Stimulated activated CD8-positive, alpha-beta memory T cell treated with anti-CD3 and anti-CD28 coated beads, Interleukin-15, amount 100 ng/mL, for 48 hours (primary cell): Measurements from ENCODE around the gene EIF5AL1.
"Not testable (repeated sequence)": the region's sequence is repeated elsewhere in the genome, so short reads cannot be mapped to it uniquely, and the experiment has no call there.

Experiments used
- DNase-seq, 2 donors: peaks; one replicate each; pipeline ENCODE4 v3.0.0-alpha.2; 2020; ENCODE audit warnings: low read depth in 2 of 2

Gene EIF5AL1

DNA sequence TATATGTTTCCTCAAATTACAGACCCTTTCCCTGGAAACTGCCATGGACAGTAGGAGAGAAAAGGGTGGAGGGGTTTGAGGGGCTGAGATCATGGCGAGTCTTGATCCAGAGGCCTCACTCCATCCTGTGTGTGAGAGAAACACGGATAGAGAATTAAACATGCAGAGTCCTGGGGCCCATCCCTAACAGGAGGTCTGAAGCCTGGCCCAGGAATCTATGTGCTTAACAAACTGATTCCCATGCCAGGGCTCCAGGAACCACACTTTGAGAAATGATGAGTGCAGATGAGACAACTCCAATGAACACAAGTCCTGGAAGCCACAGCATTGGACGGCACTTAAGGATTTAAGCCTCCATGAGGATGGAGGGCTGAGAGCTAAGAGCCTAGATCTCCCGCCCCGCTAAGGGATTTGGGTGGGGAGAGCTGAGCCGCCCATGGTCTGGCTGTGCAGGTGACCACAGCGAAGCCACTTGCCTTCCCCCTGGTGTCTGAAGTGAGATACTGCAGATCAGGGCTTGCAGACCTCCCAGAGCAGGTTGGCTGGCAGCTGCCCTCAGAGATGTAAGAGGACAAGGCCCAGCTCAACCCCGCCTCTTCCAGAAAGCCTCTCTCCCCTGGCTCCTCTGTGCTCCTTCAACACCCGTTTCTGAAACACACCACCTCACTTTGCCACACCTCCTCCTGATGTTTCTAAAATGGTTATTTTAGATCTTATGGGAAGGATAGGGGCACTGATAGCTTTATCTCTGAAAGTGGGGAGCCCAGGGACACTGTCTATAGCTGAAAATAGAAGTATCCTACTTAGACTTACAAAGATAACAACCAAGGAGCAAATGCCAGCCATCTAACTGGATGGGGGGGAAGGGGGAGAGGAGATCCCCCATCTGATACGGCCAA lies 24.8 kb upstream of the EIF5AL1 start:
- peak in 1 of 2 donors; percentile 13 for DNase-seq

DNA sequence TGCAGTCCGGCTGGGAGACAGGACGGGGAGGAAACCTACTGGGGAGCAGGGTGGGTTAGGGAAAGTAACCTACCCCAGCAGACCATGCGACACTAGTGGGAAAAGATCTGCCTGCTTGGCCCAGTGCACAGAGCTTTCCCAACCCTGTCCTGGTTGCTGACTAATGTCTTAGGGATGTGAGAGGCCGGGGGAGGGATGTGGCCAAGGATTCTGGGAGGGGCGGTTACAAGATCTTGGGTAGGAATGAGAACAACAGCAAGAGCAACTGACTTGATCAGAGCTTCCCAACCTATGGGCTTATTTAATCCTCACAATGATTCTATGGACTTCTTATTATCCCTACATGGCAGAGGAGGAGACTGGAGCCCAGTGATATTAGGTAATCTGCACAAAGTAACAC lies 24.0 kb upstream of the EIF5AL1 start:
- no peak for DNase-seq

DNA sequence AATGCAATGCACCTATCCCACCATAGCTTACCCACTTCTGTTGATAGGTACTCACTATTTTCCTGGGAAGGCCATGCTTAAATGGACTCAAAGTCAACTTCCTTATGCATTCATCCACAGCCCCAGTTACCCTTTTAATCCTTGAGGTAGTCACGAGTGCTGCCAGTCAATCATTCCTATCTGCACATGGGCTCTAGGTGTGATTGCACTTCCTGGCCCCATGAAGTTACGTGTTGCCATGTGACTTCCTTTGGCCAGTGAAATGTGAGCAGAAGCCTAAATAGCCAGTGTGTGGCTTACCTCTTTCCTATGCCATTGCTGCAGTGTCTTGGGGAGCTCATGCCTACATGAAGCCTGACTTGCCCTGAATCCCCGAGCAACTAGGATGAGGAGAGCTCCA lies 23.5 kb upstream of the EIF5AL1 start:
- no peak for DNase-seq

DNA sequence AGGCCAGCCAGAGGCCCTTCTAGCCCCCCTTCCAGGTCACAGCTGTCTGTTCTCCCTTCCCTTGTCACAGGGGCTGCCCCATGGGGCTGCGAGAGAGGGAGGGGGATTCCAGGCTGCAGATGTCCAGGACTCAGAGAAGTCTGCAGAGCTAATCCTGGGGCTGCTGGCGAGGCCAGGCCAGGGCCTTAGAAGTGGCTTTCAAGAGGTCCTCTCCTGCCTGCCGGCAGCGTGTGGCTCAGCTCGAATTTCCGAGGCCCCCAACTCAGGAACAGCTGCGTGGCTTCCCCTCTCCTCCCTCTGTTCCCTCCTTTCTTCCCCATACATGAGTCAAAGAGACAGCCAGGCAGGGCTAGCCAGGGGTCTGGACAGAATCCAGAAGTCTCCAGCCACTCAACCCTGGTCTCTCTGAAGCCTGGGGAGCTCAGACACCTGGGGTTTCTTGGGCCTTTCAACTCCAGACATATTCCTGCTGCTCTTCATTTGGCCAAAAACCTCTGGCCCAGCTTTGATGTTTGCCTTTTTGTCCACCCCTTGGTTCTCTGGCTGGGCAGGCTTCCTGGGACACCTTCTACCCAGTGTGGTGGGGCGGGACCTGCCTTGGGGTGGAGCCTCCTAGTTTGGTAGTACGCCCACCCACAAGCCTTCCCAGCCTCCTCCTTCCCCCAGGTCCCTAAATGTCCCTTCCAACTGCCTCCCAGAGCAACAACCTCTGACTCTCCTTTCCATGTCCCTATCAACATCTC lies 21.8 kb upstream of the EIF5AL1 start:
- DNase-seq = no peak

DNA sequence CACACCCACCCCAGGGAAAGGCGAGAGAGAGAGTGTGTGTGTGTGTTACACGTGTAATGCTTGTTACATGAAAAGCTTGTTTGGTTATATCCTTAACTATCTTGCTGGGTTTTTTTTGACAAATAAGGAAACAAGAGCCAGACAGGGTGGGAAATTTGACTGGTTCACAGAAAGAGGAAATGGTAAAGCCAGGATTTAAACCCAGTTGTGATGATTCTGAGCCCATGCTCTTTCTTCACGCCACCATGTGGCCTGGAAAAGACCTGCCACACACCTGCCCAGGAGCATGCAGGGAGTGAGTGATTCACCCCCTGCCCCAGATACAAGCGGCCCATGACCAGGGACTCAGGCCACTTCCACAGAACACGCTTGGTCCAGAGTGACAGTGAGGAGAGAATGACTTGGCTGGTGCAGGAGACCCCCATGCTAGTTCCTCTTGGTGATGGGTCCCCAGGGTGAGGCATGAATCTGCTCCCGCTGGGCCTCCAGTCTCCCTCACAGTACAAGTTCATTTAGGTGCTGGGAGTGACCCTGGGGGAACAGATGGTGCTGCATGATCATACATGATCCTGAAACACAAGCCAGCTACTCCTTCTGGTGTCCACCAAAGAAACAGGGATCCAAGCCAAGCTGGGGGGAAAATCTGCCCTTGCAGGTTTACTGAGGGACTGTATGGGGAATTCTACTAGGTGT lies 21.0 kb upstream of the EIF5AL1 start:
- no peak for DNase-seq

DNA sequence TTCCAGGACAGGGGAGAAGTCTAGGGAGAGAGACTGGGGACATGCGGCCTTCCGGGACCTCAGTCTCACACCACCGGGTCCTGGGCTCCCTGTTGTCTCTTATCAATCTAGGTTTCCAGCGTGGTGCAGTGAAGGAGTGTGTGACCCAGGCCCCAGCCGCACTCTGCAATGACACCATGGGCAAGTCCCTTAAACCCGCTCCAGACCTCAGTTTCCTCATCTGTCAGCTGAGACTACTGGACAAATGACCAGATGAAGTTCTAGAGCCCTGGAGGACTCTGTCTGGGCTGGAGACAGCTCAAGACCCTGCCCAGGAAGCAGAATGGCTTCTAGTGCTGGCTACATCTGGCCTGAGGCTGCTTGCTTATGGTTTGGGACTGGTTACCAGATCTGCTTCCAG lies 20.1 kb upstream of the EIF5AL1 start:
- no peak for DNase-seq

DNA sequence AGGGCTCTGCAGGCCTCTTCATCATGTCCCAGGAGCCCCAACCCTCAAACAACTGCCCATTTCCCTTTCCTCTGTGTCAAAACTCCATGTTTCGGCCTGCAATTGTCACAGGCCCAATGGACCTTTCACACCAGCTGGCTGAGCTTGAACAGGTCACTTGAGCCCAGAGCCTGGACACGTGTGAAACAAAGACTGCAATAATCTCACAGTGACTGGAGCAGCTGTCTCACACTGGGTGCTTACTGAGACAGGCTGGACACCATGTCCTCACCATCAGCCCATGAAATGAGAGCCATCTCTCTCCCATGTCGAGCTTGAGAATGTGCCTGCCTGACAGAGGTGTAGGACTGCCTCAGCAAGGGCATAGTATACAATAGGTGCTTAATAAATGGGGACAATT lies 19.5 kb upstream of the EIF5AL1 start:
- no peak for DNase-seq

DNA sequence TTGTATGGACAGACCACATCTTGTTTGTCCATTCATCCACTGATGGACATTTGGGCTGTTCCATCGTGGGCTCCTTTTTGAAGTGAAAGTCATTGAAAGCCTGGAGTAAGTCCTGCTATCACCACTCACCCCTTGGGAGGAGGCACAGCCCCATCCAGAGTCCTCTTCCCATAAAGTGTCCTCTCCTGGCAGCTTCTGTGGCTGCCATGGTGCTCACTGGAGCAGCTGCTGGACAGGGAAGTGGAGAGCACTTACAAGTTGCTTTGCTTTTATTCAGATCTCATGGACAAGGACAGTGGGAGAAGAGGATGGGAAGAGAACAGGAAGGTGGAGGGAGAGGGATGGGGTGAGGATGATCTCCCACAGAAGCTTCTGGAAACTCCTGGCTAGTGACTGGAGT lies 18.5 kb upstream of the EIF5AL1 start:
- no peak for DNase-seq

DNA sequence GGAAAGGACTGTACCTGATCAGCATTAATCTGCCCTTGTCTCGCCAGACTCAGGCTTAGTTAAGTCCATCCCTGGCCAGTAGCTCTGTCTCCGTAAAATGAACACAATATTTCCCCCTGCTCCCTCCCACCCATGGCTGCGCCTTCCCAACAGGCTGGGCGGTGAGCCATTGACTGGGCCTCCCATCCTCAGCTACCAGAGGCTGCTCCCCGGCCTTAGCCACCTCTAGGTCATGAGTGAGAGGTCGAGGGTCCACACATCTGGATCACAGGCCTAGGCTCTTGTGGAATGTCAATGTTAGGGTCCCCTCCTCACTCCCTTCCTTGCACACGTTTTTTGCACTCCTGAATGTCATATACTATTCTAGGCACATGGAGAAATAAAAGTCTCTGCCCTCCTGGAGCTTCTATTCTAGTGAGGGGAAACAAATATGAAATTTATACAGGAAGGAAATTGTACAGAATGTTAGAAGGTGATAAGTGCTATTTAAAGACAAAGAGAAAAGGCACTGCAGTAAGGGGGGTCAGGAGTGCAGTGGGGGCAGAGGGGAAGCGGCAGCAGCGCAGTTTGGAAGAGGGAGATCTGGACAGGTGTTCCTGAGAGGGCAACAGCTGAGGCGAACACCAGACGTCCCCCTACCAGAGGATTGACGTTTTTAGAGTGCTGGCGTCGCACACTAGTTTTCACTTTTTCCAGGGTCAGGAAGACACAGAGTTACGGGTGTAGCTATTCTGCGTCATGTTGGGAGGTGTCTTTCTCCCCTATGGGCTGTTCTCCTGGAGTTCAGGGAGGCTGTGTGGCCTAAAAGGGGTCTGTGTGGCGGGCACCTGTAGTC lies 17.2 kb upstream of the EIF5AL1 start:
- no peak for DNase-seq

DNA sequence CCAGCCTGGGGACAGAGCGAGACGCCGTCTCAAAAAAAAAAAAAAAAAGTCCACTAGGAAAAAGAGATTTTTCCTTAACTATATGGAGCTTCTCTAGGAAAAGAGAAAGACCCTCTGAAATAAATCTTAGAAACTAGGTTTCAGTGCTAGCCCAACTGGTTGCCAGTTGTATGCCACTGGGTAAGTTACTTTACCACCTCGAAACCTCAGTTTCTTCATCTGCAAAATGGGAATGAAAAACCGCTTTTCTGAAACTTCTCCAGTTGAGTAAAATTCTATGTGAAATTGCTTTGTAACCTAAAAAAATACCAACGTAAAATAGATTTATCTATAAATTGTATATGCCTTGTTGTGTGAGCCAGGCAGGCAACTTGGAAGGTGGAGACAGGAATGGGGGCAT lies 16.5 kb upstream of the EIF5AL1 start:
- no peak for DNase-seq

DNA sequence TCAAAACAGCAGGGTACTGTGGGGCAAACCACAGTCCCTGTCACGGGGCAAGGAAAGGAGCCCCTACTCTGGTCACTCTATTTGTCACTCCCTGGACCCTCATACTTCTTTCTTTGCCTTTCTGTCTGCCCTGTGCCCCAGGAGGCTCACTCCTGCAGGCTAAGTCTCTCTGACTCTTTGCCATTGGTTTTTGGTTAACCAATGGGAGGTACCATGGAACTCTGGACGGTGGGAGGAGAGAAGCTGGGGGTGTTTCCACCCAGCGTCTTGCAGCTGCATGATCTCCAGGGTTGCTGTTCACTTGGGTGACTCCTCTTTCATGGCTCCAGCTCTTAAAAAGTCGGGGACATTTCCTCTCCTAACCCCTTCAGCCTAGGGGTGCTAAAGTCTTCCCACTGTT lies 15.4 kb upstream of the EIF5AL1 start:
- no peak for DNase-seq

DNA sequence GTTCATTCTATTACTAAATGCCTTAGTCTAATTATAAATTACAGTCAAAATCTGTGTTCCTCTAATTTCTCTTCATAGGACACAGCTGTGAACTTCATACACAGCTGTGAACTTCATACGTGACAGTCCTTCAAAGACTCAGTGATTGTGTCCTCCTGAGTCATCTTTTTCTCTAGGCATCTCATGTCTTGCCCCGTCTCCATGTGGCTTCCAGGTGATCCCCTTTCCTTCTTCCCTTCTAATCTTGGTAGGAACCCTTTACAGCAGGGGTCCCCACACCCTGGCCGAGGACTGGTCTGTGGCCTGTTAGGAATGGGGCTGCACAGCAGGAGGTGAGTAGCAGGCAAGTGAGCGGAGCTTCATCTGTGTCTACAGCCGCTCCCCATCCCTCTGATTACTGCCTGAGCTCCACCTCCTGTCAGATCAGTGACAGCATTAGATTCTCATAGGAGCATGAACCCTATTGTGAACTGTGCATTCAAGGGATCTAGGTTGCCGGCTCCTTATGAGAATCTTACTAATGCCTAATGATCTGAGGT lies 14.0 kb upstream of the EIF5AL1 start:
- DNase-seq = no peak

DNA sequence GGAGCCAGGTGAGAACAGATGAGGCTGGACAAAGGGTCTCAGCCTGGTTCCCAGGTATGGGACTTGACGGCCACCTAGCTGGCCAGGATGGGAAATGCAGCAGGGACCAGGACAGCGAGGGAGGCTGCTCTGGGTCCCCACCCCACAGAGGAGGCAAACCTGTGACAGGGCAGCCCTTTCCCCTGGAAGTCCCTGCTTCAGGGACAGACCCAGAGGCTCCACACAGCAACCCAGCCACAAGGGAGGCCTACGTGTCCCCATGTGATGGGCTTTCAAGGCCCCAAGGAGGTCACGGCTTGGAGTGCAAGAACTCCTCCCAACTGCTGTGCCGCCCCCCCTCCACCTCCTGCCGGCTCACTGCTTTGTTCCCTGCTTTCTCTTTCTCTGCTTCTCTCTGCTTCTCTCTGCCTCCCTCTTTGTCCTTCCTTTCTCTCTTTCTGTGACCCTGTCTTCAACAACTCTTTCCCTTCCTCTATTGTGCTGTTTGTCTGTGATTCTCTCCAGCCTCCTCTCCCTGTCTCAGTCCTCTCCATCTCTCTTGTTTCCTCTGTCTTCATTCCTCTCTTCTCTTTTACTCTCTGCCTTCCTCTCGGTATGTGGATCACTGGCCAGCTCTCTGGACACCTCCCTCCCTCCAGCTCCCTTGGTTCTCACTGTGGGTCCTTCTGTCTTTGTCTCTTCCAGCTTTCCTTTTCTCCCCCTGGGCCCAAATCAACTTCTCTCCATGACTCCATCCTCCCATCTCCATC lies 9.6 kb upstream of the EIF5AL1 start:
- no peak for DNase-seq

DNA sequence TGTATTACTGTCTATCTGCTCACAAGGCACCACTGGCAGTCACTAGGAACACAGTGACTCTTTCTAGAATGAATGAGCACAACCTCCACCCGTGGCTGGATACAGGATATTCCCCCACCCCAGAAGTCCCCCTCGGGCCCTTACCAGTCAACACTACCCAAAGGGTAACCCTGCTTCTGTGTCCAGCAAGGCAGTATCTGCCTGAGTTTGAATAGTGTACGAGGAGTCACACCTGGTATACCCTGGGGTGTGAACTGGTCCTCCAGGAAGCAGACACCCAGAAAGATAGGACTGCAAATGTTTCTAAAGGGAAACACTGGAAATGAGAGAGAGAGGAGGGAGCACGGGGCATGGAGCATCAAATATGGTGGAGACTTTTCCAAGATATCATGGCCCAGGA lies 8.5 kb upstream of the EIF5AL1 start:
- DNase-seq = not testable (repeated sequence)

DNA sequence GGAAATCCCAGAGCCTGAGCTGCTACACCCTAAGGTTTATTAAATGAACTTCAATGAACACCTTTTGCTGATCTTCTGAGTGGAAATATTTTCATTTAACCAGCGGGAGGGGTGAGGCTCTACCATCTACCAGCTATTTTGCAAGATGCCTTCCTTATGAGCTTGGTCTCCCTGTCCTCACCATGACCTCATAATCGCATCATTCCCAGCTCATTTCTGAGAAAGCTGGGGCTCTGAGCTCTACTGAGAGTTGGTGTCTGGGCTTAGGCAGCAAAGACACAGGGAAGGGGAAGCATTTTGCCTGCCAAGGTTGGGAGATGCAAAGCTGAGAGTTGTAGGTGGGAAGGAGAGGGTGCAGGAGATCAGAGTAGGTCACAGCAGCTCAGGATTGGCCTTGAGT lies 7.8 kb upstream of the EIF5AL1 start:
- not testable (repeated sequence) for DNase-seq

DNA sequence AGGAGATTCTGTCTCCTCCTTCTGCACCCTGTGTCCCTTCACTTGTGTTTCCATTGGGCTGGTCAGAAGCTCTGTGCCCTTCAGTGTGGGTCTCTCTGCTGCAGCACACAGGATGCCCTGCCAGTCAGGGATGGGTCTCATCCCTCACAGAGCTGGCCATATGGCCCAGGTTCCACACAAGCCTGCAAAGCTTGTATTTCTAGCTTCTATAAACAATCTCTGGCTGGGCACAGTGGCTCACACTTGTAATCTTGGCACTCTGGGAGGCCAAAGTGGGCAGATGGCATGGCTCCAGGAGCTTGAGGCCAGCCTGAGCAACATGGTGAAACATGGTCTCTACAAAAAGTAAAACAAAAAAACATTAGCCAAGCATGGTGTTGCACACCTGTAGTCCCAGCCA lies 7.0 kb upstream of the EIF5AL1 start:
- not testable (repeated sequence) for DNase-seq

DNA sequence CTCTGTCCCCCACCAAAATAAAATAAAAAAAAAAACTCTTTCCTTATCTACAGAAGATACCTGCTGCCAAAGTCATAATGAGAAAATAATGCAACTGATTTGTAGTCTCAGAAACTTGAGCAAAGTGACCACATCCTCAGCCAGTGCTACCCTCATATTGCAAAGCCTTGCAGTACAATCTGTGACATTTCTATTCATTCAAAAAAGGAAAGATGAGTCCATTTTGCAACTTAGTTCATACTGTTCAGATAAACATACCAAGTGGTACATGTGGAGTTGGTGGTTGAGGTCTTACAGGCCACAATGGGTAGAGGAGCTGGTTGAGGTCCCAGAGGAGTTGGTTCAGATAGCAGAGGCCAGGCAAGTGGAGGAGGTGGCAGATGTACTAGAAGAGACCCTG lies 6.5 kb upstream of the EIF5AL1 start:
- DNase-seq = no peak

DNA sequence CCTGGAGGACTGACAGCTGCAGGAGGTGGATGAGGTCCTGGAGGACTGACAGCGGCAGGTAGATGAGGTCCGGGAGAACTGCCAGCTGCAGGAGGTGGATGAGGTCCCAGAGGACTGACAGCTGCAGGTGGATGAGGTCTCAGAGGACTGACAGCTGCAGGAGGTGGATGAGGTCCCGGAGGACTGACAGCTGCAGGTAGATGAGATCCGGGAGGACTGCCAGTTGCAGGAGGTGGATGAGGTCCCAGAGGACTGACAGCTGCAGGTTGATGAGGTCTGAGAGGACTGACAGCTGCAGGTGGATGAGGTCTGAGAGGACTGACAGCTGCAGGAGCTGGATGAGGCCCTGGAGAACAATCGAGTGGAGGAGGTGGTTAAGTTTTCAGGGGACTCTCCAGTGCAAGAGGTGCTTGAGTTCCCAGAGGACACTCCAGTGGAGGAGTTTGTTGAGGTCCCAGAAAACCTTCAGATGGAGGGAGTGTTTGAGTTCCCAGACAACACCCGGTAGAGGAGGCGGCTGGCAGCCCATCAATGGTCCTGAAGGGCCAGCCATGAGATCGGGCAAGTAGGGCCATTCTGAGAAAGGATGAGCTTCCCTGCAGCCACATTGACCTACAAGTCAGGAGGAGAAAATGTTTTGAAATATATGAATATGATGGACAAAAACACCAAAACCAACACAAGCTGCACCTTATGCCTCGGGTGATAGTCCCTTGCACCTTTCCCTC lies 4.7 kb upstream of the EIF5AL1 start:
- no peak for DNase-seq

DNA sequence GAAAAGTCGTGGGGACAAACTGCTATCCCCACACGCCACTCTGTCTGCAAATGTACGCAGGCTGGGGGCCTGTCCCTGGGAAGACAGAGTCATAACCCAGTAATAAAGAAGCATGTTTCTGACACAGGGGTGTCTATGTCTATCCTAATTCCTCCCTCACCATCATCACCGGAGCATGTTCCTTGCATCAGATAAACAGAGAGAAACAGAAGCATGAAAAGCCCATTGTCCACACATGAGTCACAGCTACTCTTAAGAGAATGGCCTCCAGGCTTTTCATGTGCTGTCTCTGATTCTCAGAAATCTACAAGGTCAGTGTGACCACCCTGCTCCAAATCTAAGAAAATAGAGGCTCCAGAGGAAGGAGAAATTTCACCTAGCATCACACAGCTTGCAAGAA lies 4.1 kb upstream of the EIF5AL1 start:
- DNase-seq = not testable (repeated sequence)
